ENCODE results near the gene FALEC.
A peak's percentile ranks its signal among the peaks of the same experiment; 100 is the strongest.
"Not testable (repeated sequence)": the region's sequence is repeated elsewhere in the genome, so short reads cannot be mapped to it uniquely, and the experiment has no call there.

FALEC gene

GRCh38 chr1:150560576-150561253 is 45.2 kb downstream of the FALEC start:
- DNase-seq: peak; percentile 92

- peak; percentile 98 for DNase-seq
Measured at GRCh38 chr1:150561254-150561973, 45.9 kb downstream of the FALEC start.

GRCh38 chr1:150561974-150562445 is 46.5 kb downstream of the FALEC start:
- DNase-seq: peak; percentile 79

- DNase-seq: no peak
Measured at GRCh38 chr1:150562446-150563339, 47.1 kb downstream of the FALEC start.

GRCh38 chr1:150563340-150564038 is 47.9 kb downstream of the FALEC start:
- peak; percentile 68 for DNase-seq

GRCh38 chr1:150564051-150564991 is 48.8 kb downstream of the FALEC start:
- DNase-seq: peak; percentile 66

GRCh38 chr1:150565240-150565991 is 49.9 kb downstream of the FALEC start:
- not testable (repeated sequence) for DNase-seq

GRCh38 chr1:150566589-150567340 is 51.2 kb downstream of the FALEC start:
- no peak for DNase-seq

GRCh38 chr1:150567341-150567716 is 51.8 kb downstream of the FALEC start:
- no peak for DNase-seq

GRCh38 chr1:150567717-150568593 is 52.4 kb downstream of the FALEC start:
- peak; percentile 96 for DNase-seq

GRCh38 chr1:150568594-150568966 is 53.0 kb downstream of the FALEC start:
- DNase-seq: no peak

- no peak for DNase-seq
Measured at GRCh38 chr1:150572918-150573647, 57.5 kb downstream of the FALEC start.

- DNase-seq: not testable (repeated sequence)
Measured at GRCh38 chr1:150573648-150574071, 58.1 kb downstream of the FALEC start.

GRCh38 chr1:150574260-150575071 is 58.9 kb downstream of the FALEC start:
- DNase-seq: no peak

- DNase-seq: no peak
Measured at GRCh38 chr1:150575072-150575489, 59.5 kb downstream of the FALEC start.

- no peak for DNase-seq
Measured at GRCh38 chr1:150575518-150576366, 60.2 kb downstream of the FALEC start.

Measured in kidney glomerular epithelial cell (primary cell).